GM19025 (cell line): ENCODE measurements around the gene PSRC1.

ENCODE experiments used
- ATAC-seq: cut with Tn5 transposase; IDR thresholded peaks from one replicate; pipeline ENCODE4 v1.9.1; 2021; ENCODE audit warnings: mild to moderate bottlenecking, low read depth, moderate library complexity; ENCODE audit not compliant: unreplicated experiment

Gene PSRC1

DNA sequence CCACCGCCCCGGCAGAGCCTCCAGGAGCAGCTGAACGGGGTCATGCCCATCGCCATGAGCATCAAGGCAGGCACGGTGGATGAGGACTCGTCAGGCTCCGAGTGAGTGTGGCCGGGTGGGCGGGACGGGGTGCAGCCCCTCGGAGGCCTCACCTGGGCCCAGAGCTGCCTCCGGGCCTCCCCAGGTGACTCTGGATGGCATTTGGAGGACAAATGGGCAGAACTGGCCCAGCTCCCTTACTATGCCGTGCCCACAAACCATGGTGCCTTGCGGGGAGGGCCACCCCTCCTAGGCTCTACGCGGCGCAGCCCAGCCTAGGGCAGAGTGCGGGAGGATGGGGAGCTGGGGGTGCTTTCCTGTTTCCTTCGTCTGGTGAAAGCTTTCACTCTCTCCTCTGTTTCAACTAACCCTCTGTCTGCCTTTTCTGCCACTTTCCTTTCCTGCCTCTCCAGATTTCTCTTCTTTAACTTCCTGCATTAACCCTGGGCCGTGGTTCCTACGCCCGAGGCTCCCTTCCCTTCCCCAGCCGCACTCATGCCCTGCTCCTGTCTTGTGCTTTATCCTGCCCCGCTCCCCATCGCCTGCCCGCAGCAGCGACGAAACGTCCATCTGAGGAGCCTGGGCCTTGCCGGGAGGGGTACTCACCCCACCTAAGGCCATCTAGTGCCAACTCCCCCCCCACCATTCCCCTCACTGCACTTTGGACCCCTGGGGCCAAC is 9.2 kb downstream of the PSRC1 start:
- ATAC-seq = no peak

DNA sequence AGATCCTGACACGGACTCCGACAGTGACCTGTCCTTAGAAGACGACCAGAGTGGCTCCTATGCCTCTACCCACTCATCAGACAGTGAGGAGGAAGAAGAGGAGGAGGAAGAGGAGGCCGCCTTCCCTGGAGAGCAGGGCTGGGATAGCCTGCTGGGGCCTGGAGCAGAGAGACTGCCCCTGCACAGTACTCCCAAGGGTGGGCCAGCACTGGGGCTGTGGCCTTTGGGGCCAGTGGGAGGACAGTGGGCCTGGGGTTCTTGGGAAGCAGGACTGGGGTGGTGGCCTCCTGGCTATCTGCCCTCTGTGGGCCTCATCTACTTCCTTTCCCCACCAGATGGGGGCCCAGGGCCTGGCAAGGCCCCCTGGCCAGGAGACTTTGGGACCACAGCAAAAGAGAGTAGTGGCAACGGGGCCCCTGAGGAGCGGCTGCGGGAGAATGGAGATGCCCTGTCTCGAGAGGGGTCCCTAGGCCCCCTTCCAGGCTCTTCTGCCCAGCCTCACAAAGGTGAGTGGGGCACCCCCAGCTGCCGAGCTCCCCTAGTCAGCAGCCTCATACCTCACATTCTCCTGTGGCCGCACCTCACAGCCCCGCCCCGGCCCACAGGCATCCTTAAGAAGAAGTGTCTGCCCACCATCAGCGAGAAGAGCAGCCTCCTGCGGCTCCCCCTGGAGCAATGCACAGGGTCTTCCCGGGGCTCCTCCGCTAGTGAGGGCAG is 10.0 kb downstream of the PSRC1 start:
- ATAC-seq = no peak

DNA sequence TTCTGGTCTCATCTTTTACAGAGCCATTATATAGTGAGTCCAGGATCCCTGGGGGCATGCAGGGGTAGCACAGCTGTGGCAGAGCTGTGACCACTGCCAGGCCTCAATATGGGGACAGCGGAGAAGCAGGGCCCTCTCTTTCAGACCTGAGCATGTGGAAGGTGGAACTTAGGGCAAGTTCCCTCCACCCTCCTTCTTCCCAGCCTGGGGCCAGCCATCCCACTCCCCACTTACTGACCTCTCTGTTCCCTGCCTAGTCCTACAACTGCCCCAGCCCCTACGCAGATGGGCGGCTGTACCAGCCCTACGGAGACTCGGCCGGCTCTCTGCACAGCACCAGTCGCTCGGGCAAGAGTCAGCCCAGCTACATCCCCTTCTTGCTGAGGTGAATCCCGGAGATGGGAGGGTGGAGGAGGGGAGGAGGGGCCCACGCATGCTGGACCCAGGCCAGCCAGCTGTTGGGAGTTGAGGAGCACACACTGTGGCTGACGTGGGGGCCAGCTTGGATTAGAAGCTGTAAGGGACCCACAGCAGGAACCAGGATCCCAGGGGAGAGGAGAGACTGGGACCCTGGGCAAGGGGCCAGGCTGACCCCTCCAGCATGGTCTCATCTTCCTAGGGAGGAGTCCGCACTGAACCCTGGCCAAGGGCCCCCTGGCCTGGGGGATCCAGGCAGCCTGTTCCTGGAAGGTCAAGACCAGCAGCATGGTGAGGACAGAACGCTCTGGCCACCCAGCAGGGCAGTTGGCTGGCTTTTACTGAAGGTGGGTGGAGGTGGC is 10.7 kb downstream of the PSRC1 start:
- ATAC-seq = no peak

DNA sequence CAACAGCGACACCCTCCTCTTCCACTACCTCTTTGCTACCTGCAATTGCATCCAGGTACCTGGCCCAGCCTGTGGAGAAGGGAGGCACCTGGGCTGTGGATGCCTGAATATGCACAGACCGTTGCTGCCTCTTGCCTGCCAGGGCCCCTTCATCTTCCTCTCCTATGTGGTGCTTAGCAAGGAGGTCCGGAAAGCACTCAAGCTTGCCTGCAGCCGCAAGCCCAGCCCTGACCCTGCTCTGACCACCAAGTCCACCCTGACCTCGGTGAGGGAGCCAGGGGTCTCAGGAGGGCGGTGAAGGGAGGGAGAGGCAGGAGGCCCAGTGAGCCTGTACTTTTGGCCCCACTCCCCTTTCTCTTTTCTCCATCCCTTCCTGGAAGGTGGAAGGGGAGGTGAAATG is 11.5 kb downstream of the PSRC1 start:
- no peak for ATAC-seq

DNA sequence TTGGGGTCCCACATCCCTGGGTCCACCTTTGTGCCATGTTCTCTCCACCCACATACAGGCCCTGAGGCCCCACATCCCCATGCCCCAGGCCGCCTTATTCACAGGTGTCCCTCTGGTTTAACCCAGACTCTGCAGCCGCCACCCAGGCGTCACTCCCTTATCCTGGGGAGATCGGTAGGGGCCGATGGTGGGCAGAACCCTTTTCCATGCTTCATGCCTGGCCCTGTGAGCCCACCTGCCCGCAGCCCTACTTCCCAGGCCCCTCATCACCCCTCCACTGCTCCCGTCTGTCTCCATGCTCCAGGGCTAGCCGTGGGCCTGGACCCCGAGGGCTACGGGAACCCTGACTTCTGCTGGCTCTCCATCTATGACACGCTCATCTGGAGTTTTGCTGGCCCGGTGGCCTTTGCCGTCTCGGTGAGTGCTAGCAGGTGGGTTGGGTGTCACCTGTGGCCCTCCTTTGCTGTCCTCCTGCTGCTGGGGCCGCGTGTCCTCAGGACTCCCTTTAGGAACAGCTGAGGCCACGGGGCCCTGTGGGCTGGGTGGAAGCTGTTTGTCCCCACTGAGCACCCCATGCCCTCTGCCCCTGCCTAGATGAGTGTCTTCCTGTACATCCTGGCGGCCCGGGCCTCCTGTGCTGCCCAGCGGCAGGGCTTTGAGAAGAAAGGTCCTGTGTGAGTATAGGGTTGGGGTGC is 12.2 kb downstream of the PSRC1 start:
- ATAC-seq = no peak

DNA sequence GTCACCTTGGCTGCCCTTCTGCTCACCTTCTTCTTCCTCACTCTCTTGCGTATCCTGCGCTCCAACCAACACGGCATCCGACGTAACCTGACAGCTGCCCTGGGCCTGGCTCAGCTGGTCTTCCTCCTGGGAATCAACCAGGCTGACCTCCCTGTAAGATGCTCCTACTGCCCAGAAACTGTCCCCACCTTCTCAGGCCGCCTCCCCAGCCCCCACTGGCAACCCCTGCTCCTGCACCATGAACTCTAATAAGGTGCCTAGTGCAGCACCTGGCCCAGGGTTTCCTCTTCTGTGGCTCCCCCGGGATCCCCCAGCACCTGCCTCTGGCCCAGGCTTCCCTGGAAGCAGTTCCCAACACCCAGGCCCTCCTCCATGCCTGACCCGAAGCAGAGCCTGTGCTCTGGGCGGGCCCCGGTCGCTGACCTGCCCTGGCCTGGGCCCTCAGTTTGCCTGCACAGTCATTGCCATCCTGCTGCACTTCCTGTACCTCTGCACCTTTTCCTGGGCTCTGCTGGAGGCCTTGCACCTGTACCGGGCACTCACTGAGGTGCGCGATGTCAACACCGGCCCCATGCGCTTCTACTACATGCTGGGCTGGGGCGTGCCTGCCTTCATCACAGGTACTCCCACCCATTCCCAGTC is 12.8 kb downstream of the PSRC1 start:
- no peak for ATAC-seq

DNA sequence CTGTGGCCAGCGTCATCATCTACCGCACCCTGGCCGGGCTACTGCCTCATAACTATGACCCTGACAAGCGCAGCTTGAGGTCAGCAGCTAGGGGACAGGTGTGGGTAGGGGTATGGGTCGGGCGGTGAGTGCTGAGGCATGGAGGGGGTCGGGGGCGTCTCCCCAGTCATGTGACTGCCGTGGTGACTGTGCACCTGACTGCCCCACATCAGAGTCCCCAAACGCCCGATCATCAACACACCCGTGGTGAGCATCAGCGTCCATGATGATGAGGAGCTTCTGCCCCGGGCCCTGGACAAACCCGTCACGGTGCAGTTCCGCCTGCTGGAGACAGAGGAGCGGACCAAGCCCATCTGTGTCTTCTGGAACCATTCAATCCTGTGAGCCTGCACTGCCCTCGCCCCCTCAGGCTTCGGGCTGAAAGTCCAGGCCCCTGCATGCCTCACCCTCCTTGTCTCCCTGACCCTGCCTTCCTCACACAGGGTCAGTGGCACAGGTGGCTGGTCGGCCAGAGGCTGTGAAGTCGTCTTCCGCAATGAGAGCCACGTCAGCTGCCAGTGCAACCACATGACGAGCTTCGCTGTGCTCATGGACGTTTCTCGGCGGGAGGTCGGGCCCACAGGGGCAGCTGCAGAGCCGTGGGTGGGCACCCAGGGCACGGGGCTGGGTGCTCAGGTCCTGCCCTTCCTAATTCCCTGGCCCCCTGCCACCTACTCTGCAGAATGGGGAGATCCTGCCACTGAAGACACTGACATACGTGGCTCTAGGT is 13.5 kb downstream of the PSRC1 start:
- no peak for ATAC-seq

DNA sequence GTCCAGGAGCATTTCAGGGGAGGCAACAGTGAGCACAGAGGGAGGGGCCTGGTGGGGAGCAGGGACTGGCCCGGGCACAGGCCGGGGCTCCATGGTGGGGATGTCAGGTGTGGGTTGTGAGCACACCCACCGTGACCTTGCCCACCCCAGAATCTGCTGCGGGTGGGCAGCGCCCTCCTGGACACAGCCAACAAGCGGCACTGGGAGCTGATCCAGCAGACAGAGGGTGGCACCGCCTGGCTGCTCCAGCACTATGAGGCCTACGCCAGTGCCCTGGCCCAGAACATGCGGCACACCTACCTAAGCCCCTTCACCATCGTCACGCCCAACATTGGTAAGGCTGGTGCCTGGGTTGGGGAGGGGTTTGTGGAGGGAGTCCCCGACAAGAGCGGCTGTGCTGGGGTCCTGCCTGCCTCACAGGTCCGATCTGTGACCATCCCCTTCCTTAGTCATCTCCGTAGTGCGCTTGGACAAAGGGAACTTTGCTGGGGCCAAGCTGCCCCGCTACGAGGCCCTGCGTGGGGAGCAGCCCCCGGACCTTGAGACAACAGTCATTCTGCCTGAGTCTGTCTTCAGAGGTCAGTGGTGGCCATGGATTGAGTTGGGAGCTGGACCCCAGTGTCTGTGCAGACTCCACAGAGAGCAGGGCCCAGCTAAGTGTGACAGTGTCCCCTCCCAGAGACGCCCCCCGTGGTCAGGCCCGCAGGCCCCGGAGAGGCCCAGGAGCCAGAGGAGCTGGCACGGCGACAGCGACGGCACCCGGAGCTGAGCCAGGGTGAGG is 14.3 kb downstream of the PSRC1 start:
- no peak for ATAC-seq

DNA sequence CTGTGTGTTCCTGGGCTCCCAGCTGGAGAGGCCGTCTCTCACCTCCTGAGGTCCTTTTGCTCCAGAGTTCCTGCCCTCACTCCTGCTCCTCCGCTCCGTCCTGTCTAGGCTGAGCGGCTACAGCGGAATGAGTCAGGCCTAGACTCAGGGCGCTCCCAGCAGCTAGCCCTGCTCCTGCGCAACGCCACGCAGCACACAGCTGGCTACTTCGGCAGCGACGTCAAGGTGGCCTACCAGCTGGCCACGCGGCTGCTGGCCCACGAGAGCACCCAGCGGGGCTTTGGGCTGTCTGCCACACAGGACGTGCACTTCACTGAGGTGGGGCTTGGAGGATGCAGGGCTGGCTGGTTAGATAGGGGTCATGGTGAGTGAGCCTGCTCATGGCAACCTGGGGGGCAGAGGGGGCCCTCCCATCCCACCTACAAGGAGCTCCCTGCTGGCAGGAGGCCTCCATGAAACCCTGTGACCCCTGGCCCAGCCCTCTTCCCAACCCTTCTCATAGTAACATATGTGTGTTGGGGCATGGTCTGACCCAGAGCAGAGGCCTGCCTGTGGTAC is 15.1 kb downstream of the PSRC1 start:
- no peak for ATAC-seq

DNA sequence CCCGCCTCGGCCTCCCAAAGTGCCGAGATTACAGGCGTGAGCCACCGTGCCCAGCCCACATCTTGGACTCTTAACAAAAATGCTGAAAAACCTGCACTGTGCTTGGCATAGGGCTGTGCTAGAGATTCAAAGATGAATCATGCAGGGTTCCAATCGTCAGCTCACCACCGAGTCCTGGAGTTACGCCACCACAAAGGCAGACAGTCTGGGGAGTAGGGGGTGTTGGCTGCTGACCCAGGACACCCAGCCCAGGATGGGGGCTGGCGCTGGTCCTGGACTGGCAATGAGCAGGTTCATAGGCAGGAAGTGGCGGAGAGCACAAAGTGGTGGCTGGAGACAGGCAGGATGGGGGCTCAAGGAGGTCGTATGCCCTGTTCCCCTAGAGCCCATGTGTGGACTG is 16.0 kb downstream of the PSRC1 start:
- no peak for ATAC-seq

DNA sequence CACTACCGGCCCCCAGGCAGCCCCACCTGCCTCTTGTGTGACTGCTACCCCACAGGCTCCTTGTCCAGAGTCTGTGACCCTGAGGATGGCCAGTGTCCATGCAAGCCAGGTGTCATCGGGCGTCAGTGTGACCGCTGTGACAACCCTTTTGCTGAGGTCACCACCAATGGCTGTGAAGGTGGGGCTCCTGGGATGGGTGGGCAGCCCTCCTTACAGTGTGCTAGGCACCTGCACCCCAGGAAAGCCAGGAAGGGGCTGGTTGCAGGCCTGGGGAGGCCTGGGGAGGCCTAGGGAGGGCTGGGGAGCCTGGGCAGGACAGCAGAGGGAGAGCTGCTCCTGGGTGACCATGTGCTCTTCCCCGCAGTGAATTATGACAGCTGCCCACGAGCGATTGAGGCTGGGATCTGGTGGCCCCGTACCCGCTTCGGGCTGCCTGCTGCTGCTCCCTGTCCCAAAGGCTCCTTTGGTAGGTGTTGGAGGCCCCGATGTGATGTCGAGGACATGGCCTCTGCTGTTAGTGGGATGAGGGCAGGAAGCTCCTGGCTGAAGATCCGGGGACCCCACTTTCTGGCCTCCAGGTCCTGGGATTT is 17.1 kb downstream of the PSRC1 start:
- no peak for ATAC-seq

DNA sequence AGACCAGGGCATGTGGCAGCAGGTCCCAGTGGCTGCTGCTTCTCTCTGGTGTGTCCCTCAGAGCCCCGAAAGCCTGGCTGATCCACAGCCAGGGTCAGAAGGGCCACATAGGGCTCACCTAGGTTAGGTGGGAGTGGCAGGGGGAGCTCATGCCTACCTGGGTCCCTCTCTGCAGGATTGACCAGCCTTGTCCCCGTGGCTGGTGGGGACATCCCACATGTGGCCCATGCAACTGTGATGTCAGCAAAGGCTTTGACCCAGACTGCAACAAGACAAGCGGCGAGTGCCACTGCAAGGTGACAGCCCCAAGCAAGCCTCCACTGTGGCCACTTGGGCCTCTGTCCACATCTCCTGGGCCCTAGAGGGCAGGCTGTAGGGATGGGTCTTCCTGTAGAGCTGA is 17.9 kb downstream of the PSRC1 start:
- no peak for ATAC-seq

DNA sequence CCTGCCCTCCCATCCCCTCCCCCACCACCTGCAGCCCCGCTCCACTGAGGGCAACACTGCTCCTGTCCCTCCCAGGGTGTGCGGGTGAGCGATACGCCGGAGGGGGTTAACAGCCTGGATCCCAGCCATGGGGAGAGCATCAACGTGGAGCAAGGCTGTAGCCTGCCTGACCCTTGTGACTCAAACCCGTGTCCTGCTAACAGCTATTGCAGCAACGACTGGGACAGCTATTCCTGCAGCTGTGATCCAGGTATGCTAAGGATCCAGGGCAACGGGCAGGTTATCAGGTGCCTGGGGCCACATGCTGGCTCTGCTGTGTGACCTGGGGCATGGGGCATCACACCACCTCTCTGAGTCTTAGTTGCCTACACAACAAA is 18.6 kb downstream of the PSRC1 start:
- no peak for ATAC-seq

DNA sequence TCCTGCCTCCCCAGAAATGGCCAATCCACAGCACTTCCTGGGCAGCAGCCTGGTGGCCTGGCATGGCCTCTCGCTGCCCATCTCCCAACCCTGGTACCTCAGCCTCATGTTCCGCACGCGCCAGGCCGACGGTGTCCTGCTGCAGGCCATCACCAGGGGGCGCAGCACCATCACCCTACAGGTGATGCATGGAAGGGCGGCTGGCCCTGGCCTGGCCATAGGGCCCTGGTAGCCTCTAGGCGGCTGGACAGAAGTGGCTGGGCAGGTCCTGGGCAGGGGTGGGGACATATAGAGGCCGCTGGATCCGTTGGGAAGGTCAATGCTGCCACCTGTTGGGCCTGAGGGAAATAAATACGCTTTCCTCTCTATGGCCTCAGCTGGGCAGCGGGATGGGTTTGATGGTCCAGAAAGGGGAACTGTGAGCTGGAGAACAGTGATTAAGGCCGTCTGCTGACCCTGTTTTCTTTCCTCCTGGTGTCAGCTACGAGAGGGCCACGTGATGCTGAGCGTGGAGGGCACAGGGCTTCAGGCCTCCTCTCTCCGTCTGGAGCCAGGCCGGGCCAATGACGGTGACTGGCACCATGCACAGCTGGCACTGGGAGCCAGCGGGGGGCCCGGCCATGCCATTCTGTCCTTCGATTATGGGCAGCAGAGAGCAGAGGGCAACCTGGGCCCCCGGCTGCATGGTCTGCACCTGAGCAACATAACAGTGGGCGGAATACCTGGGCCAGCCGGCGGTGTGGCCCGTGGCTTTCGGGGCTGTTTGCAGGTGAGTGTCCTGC is 19.2 kb downstream of the PSRC1 start:
- no peak for ATAC-seq

DNA sequence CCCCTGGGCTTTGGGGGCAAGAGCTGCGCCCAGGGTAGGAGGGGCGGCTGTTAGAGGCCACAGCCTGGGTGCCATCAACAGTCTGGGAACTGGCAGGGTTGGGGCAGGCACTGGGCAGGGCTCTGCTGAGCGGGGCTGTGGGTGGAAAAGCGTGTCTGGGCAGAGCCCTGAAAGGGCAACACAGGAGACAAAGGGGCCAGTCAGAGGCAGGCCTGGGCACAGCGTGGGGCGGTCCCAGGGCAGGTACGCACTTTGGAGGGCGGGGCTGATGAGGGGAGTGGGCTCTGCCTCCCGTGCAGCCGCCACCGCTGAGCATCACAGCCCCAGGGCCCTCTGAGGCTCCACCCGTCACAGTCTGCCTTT is 19.7 kb downstream of the PSRC1 start:
- ATAC-seq = no peak

DNA sequence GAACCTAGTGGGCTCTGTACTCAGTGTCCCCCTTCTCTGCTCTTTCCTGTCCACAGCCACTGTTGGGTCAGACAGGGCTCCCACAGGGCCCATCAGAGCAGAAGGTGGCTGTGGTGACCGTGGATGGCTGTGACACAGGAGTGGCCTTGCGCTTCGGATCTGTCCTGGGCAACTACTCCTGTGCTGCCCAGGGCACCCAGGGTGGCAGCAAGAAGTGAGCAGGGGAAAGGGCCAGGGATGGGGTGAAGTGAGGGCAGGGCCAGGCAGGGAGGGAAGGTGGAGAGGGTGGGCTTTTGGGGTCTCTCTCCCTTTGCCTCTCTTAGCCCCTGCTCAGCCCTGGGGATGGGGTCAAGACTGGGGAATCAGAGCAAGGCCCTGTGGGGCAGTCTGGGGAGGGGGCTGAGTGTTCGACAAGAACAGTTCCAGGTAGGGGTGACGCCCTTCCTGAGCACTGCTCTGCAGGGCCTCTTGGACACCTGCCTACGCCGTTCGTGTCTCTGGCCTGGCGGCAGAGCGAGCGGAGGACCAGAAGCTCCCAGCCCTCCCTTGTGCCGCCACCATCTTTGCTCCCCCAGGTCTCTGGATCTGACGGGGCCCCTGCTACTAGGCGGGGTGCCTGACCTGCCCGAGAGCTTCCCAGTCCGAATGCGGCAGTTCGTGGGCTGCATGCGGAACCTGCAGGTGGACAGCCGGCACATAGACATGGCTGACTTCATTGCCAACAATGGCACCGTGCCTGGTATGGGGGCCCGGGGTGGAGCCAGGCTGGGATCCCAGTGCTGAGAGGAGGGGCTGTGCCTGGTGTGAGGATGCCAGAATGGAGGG is 20.5 kb downstream of the PSRC1 start:
- no peak for ATAC-seq

DNA sequence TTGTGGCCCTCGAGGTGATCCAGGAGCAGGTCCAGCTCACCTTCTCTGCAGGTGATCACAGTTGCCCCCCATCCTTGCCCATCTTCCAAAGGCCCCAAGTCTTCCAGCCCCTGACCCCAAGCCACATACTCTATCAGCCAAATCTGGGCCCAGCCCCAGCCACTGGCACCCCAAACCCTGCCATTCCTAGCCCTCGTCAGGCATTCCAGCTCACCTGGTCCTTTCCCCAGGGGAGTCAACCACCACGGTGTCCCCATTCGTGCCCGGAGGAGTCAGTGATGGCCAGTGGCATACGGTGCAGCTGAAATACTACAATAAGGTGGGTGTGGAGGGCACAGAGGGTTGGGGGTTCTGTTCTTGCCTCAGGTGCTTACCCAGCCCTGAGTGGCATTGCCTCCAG is 21.4 kb downstream of the PSRC1 start:
- ATAC-seq = no peak
